IPS-15b (cell line): ENCODE measurements around the gene CACNA2D1.
"Not testable (repeated sequence)": the region's sequence is repeated elsewhere in the genome, so short reads cannot be mapped to it uniquely, and the experiment has no call there.

ENCODE experiments used
- H3K27me3 ChIP-seq: one replicate; pipeline ENCODE4 v1.6.1; 2013; ENCODE audit warnings: low read length; ENCODE audit not compliant: control insufficient read depth, insufficient read depth
- H3K36me3 ChIP-seq: one replicate; pipeline ENCODE4 v1.6.1; 2013; ENCODE audit warnings: low read length; ENCODE audit not compliant: control insufficient read depth, insufficient read depth
- H3K4me1 ChIP-seq: one replicate; pipeline ENCODE4 v1.6.1; 2013; ENCODE audit warnings: mild to moderate bottlenecking, low read length; ENCODE audit not compliant: control insufficient read depth, insufficient read depth
- H3K4me3 ChIP-seq: one replicate; pipeline ENCODE4 v1.5.1; 2013; ENCODE audit warnings: low read depth, low read length
- H3K9ac ChIP-seq: one replicate; pipeline ENCODE4 v1.6.1; 2013; ENCODE audit warnings: low read depth, mild to moderate bottlenecking, low read length
- H3K9me3 ChIP-seq: one replicate; pipeline ENCODE4 v1.6.1; 2013; ENCODE audit warnings: mild to moderate bottlenecking, low read length; ENCODE audit not compliant: control insufficient read depth, insufficient read depth

Gene CACNA2D1

DNA sequence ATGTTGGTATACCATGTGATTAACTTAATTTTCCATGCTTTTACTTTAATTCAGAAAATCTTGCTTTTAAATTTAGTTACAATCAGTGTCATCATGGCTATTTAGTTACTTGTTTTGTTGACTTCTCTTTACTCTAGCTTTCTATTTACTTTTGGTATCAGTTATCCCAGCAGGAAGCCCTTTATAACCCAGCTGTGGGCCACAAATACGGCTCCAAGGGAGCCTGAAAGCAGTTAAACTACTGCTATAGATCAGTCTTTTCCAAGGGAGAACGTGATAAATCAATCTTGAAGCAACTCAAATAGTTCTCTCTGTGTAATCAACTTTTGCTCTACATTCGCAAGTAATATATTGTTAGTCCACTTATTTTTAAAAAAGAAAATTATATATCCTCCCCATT, 287.4 kb downstream of the CACNA2D1 start:
- Histone ChIP-seq H3K9ac (no peak overlapping the region), H3K36me3 (no peaks in the 10 kb centered on the region), H3K27me3 (peaks cover 7% of the 10 kb centered on the region), H3K4me1 (peaks cover 7% of the 10 kb centered on the region), H3K4me3 (no peak overlapping the region), H3K9me3 (no peaks in the 10 kb centered on the region)

DNA sequence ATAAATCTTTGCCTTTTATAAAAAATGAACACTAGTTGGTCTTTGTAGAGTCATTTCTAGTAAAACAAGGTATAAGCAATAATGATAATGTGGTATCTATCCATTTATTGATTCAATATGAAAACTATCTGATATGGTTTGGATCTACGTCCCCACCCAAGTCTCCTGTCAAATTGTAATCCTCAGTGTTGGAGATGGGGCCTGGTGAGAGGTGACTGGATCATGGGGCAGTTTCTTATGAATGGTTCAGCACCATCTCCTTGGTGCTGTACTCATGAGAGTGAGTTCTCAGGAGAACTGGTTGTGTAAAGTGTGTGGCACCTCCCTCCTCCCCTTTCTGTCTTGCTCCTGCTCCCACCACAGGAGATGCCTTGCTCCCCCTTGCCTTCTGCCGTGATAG, 288.8 kb downstream of the CACNA2D1 start:
- Histone ChIP-seq H3K4me3 (no peak overlapping the region), H3K36me3 (no peaks in the 10 kb centered on the region), H3K27me3 (peaks cover 7% of the 10 kb centered on the region), H3K4me1 (peaks cover 8% of the 10 kb centered on the region), H3K9me3 (no peaks in the 10 kb centered on the region), H3K9ac (no peak overlapping the region)

DNA sequence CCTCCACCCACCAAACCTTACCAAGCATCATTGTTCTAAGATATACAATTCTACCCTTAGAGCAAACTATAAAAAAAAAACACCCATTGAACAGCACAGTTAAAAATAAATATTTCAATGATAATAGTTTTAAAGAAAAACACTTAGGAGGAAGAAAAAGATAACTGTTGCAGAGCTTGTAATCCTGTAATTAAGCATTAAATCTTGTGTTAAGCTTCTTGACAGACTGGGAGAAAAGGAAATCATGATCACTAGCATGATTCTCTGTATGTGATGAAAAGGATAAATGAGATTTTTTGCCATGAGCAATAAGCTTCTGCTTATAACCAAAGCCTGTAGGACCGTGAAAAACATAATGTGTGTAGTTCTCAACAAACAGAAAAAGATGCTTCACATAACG, 289.8 kb downstream of the CACNA2D1 start:
- H3K27me3 ChIP-seq = peaks cover 7% of the 10 kb centered on the region
- no peaks in the 10 kb centered on the region for H3K9me3 ChIP-seq
- H3K4me1 ChIP-seq = peaks cover 8% of the 10 kb centered on the region
- no peak overlapping the region for H3K4me3 ChIP-seq
- H3K9ac ChIP-seq = no peak overlapping the region
- no peaks in the 10 kb centered on the region for H3K36me3 ChIP-seq

DNA sequence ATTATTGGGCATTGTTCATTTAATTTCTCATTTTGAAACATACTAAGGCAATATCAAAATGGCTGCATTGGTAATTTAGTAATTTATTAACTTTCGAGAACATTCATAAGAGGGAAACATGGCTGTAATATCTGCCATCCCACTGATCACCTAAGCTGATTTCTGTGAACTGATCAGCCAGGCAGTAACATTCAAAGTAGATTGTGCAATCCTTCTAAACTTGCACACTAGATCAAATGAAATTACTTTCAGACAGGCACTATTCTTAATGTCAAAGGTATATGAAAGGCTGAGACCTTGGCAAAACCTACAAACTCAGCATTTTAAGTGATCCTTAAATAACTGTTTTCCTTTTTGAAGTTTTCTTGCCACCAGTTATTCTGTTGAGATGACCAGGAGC, 290.7 kb downstream of the CACNA2D1 start:
- H3K36me3 ChIP-seq = no peaks in the 10 kb centered on the region
- no peak overlapping the region for H3K9ac ChIP-seq
- no peaks in the 10 kb centered on the region for H3K9me3 ChIP-seq
- no peak overlapping the region for H3K4me3 ChIP-seq
- H3K4me1 ChIP-seq = peaks cover 8% of the 10 kb centered on the region
- peaks cover 7% of the 10 kb centered on the region for H3K27me3 ChIP-seq

DNA sequence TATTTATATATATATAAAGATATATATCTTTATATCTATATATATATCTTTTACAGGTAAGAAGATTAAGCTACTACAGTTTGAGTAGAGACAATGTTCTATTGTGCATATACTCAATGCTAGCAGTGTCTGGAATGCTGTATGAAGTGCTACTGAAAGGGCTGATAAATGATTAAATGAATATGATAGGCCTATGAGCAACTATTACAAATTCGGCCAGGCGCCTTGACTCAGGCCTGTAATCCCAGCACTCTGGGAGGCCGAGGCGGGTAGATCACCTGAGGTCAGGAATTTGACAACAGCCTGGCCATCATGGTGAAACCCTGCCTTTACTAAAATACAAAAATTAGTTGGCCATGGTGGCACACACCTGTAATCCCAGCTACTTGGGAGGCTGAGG, 297.1 kb downstream of the CACNA2D1 start:
- peaks cover 2% of the 10 kb centered on the region for H3K4me1 ChIP-seq
- H3K9me3 ChIP-seq = no peaks in the 10 kb centered on the region
- no peaks in the 10 kb centered on the region for H3K27me3 ChIP-seq
- H3K36me3 ChIP-seq = no peaks in the 10 kb centered on the region
- no peak overlapping the region for H3K4me3 ChIP-seq
- no peak overlapping the region for H3K9ac ChIP-seq

DNA sequence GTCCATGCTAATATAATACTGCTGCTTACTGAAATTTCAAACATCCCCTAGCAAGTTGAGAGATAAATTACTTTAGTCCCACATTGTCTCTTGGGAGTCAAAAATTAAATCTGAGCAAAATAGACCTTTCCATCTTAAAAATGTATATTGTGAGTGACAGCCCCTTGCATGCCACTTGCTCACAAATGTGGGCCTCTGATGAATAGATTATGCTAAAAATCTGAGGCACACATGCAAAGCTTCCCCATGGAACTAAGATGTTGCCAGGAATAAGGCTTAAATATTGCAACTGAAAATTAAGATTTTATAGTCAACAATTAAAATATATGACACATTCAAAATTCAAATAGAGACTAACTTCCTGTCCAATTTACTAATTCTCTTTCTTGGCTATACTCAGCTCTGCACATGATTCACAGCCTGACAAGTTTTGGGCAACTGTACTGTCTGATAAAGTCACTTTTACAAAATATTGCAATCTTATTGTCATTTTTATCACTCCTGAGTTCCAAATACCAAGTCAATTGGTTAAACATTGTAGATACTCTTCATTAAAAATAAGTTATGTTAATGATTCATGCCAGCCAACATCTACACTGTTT, 301.2 kb downstream of the CACNA2D1 start:
- no peaks in the 10 kb centered on the region for H3K36me3 ChIP-seq
- H3K4me3 ChIP-seq = no peak overlapping the region
- no peaks in the 10 kb centered on the region for H3K4me1 ChIP-seq
- H3K9me3 ChIP-seq = no peaks in the 10 kb centered on the region
- no peaks in the 10 kb centered on the region for H3K27me3 ChIP-seq
- no peak overlapping the region for H3K9ac ChIP-seq

DNA sequence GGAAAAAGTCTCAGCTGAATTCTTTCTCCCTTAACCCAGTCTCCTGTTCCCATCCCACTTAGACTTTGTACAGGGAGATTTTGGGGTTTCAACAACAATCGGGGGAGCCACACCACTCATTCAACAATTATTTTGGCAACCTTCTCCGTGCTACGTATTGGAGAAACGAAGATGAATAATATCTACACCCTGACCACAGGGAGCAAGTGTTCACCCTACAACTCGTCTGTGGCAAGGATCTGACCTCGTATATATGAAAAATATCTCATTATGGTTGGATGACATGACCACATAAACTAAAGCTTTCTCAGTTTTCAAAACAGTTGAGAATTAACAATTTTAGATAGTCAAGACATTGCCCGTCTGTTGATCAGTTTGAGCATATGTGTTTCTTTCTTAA, 302.1 kb downstream of the CACNA2D1 start:
- no peaks in the 10 kb centered on the region for H3K36me3 ChIP-seq
- no peaks in the 10 kb centered on the region for H3K9me3 ChIP-seq
- no peaks in the 10 kb centered on the region for H3K4me1 ChIP-seq
- no peak overlapping the region for H3K4me3 ChIP-seq
- no peak overlapping the region for H3K9ac ChIP-seq
- H3K27me3 ChIP-seq = no peaks in the 10 kb centered on the region

DNA sequence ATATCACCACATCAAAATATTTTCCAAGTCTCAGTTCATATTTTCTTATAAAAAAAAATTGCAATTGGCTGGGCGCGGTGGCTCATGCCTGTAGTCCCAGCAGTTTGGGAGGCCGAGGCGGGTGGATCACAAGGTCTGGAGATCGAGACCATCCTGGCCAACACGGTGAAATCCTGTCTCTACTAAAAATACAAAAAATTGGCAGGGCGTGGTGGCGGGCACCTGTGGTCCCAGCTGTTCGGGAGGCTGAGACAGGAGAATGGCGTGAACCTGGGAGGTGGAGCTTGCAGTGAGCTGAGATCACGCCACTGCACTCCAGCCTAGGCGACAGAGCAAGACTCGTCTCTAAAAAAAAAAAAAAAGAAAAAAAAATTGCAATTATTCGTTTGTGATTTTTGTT, 303.0 kb downstream of the CACNA2D1 start:
- not testable (repeated sequence) for H3K27me3 ChIP-seq, H3K4me3 ChIP-seq, H3K36me3 ChIP-seq, H3K9ac ChIP-seq, H3K4me1 ChIP-seq, H3K9me3 ChIP-seq

DNA sequence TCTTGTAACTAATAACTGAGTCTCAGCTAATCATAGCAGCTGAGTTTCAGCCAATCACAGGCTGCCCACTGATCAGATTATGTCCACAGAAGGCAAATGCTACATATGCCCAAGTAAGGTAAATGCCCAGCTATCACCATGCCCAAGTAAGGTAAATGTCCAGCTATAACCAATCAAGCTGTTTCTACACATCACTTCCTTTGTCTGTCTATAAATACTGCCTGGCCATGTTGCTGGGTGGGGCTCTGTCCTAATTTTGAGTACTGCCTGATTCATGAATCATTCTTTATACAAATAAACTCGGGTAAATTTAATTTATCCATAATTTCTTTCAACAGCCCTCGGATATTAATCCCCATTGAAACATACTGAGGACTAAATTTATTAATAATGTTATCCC, 312.4 kb downstream of the CACNA2D1 start:
- H3K4me1 ChIP-seq = no peaks in the 10 kb centered on the region
- H3K27me3 ChIP-seq = no peaks in the 10 kb centered on the region
- no peaks in the 10 kb centered on the region for H3K36me3 ChIP-seq
- no peak overlapping the region for H3K9ac ChIP-seq
- no peaks in the 10 kb centered on the region for H3K9me3 ChIP-seq
- no peak overlapping the region for H3K4me3 ChIP-seq

DNA sequence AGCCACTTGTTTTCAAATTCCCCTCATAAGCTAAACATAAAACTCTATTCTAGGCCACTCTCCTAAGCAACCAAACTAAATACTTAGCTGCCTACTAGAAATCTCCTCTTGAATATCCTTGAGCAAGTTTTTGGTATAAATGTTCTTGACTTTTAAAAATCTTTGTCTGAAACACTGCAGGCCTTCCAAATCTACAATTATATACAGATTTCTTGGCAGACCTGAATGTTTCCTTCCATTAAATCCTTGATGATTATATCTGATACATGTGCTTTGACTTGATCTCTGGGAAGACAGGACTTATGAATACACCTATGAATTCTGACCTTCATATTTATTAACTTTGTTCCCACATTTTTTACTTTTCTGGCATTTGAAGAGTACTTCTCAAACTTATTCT, 314.5 kb downstream of the CACNA2D1 start:
- no peak overlapping the region for H3K9ac ChIP-seq
- H3K4me3 ChIP-seq = no peak overlapping the region
- H3K4me1 ChIP-seq = no peaks in the 10 kb centered on the region
- H3K36me3 ChIP-seq = no peaks in the 10 kb centered on the region
- peaks cover 3% of the 10 kb centered on the region for H3K9me3 ChIP-seq
- no peaks in the 10 kb centered on the region for H3K27me3 ChIP-seq

DNA sequence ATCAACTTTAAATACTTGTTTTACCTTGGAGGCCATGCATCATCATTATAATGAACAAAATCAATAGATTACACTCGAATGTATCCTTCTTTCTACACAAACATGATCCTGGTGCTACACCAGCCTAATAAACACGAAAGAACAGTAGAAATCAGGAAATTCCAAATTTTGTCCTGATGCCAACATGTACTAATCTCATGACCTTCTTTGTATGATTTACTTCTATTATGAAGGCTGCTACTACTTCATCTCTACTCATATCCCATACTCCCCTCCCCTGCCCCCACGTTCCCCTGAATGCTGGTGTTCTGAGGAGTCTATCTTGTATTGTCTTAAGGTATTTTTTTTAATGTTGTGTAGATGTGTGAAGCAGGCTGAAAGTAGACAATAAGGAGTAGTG, 315.0 kb downstream of the CACNA2D1 start:
- peaks cover 3% of the 10 kb centered on the region for H3K9me3 ChIP-seq
- no peak overlapping the region for H3K4me3 ChIP-seq
- H3K36me3 ChIP-seq = no peaks in the 10 kb centered on the region
- H3K27me3 ChIP-seq = no peaks in the 10 kb centered on the region
- H3K9ac ChIP-seq = no peak overlapping the region
- no peaks in the 10 kb centered on the region for H3K4me1 ChIP-seq

DNA sequence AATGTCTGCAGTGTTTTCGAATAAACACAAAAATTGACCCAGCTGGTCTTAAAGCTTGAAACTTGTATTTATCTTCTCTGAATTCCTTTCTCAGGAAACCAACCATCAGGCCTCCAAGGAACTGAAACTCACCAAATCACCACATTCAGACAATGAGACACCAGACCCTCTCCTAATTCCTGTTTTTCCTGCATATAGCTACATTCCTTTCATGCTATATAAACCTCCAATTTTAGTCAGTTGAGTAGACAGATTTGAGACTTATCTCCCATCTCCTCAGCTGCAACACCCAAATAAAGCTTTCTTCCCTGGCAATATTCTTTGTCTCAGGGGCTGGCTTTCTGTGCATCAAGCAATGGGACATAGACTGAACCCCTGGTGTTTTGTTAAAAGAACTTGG, 317.0 kb downstream of the CACNA2D1 start:
- H3K4me3 ChIP-seq = no peak overlapping the region
- H3K9ac ChIP-seq = no peak overlapping the region
- H3K4me1 ChIP-seq = peaks cover 8% of the 10 kb centered on the region
- peaks cover 3% of the 10 kb centered on the region for H3K9me3 ChIP-seq
- no peaks in the 10 kb centered on the region for H3K27me3 ChIP-seq
- no peaks in the 10 kb centered on the region for H3K36me3 ChIP-seq
